Stimulated activated CD4-positive, alpha-beta T cell treated with anti-CD3 and anti-CD28 coated beads, Interleukin-12 subunit alpha, Interleukin-12 subunit beta, amount 100 ng/mL, for 24 hours (primary cell): ENCODE results near the gene SMC1B.
"Not testable (repeated sequence)": the region's sequence is repeated elsewhere in the genome, so short reads cannot be mapped to it uniquely, and the experiment has no call there.

Source experiments
- DNase-seq, 2 experiments: peaks; one replicate each; pipeline ENCODE4 v3.0.0-alpha.2; 2020; ENCODE audit warnings: low read depth in 2 of 2

Gene SMC1B

DNA sequence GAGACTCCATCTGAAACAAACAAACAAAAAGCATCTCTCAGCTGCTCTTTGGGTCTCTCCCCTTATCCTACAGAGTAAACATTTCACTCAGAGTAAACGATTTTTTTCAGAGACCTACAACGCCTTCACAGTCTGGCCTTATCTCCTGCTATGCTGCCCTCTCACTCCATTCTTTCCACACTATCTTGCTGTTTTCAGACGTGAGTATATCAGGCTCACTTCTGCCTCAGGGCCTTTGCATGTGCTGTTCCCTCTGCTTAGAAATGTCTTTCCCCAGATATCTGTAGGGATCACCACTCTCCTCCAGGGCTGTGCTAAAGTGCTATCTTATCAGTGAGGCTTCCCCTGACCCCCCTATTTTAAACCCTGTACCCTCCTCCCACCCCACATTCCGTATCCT is 6.6 kb upstream of the SMC1B start:
- DNase-seq, result no peak

- DNase-seq, result no peak
Observed at GRCh38 chr22:45418770-45419138, 5.4 kb upstream of the SMC1B start.

GRCh38 chr22:45418056-45418769 is 4.8 kb upstream of the SMC1B start:
- DNase-seq, result no peak

GRCh38 chr22:45413013-45413367 is 409 bp downstream of the SMC1B start:
- DNase-seq, result no peak

GRCh38 chr22:45407793-45408192 is 5.6 kb downstream of the SMC1B start:
- no peak for DNase-seq

DNA sequence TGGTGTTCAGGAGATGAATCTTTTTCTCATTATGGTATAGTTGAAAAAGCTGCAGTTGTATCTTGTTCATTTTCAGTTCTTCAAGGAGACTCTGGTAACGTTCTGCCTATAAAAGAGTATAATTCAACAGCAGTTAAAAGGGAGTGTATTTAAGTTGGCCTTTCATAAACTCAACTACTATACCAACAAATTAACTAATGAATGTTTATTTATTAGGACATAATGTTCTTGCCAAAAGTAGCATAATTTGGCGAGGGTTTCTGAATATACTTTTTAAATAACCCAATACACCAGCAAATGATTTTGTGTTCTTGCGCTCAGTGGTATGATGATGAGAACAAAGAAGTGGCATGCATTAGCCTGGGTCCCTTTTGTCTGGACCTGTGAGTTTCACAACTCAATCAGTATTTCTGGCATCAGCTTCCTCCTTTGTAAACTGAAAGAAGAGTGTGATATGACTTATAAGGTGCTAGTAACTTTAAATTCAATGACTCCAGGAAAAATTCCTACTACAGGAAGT is 10.9 kb downstream of the SMC1B start:
- DNase-seq, result no peak

DNA sequence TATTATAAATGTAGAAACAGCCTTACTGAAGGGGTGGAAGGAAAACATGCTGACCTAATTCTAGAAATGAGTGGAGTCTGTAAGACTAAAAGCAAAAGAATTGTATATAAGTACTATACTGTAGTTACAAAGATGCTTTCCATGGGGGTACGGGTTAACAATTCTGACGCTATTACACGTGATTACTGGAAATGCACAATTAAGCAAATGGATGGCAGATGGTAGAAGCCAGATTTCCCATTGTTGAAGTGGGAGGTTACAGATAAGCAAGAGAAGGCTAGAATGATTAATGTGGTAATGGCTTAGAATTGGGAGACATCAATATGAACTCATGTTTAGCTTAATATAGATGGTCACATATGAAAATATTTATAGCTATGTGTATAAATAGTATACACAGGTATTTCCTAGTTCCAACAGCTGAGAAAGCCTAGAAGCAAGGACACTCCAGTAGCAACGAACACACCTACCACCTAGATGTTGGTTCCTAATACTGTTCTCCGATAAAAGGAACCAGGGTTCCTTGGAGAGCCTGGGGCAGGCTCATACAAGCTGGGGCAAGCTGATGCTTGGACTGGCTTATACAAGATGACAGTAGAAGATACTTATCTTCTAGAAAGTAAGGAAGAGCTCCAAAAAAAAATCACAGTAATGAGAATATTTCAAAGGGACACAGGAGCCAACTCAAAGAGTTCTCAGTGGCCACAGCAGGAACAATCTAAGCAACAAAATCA is 13.5 kb downstream of the SMC1B start:
- DNase-seq, result no peak

- DNase-seq, result no peak
Observed at GRCh38 chr22:45398214-45398613, 15.2 kb downstream of the SMC1B start.

- no peak for DNase-seq
Observed at GRCh38 chr22:45397806-45398205, 15.6 kb downstream of the SMC1B start.

DNA sequence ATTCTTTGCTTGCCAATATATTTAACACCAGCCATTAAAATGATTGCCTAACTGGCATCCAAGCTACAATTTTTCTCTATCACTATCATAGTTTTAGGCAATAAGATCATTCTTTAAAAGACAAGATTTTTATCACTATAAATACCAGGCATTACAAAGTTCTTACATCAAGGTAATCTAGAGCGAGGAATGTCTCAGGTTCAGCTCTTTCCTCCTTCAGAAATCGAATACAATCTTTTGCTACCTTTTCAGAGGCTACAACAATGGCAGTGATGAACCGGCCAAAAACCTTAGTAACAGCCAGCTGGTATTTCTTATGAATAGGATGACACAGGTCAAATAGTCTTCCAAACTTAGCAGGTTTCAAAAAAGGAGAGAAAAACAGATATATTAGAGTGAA is 23.9 kb downstream of the SMC1B start:
- DNase-seq, result no peak

GRCh38 chr22:45381348-45381747 is 32.1 kb downstream of the SMC1B start:
- no peak for DNase-seq

DNA sequence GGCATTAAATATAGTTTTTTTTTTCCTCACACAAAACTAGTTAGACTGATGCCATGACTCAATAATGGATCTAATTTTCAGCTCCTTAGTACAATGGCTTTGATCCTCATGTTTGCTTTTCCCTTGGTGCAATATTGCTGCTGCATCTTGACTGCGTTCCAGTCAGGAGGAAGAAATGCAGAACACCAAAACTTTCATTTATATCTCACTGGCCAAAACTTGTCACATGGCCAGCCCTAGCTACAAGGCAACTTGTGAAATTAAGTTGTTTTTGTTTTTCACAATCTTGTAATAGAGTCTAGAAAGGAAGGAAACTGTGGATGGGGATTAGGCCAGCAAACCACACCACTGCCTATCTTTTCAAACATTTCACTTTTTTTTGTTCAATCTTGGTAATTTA is 36.7 kb downstream of the SMC1B start:
- DNase-seq, result no peak

DNA sequence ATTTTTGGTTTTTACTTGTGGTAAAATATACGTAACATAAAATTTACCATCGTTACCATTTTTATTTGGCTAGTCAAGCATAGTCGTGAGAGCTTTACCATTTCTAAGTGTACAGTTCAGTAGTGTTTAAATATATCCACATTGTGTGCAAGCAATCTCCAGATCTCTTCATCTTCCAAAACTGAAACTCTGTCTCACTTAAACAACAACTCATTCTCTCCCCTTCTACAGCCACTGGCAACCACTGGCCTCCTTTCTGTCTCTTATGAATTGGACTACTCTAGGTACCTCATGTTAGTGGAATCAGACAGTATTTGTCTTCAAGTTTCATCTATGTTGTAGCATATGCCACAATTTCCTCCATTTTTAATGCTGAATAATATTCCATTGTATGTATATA is 37.4 kb downstream of the SMC1B start:
- DNase-seq, result no peak

GRCh38 chr22:45373592-45373991 is 39.8 kb downstream of the SMC1B start:
- DNase-seq, result not testable (repeated sequence)

DNA sequence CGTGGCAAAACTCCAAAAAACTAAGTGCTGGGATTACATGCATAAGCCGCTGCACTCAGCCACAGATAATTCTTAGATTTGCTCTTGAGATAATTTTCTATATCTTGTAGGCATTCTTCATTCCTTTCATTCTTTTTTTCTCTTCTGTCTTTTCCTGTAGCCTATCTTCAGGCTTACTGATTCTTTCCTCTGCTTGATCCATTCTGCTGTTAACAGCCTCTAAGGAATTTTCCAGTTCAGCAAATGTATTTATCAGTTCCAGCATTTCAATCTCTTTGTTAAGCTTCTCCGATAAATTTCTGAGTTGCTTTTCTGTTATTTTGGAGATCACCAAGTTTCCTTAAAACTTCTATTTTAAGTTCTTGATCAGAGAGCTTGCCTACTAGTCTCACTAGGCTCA is 46.7 kb downstream of the SMC1B start:
- no peak for DNase-seq

DNA sequence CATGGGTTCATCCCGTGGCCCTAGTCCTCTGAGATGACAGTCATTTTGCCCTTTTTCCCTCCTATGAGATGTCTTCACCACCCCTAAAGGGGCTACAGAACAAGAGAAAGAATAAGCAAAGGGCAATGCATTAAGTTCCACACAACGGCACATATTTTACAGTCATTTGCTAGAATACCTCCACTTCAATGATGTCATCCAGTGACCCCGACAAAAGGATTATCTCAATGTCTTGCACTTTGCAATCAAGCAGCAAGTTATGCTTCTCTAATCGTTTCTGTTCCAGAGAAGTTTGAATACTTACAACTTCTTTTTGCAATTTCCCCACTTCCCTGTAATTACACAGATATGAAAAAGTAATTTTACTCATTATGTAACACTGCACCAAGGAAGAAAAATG is 53.8 kb downstream of the SMC1B start:
- no peak for DNase-seq

DNA sequence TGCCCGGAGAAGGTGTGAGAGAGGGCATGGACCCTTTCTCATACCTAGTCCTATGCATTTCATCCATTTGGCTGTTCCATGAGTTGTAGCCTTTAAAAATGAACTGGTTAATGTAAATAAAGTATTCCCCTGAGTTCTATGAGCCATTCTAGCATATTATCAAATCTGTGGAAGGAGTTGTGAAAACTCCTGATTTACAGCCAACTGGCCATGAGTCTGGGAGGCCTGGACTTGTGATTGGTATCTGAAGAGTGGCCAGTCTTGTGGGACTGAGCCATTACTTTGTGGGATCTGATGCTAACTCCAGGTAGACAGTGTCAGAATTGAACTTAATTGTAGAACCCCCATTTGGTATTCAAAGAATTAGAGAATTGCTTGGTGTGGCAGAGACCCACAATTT is 55.3 kb downstream of the SMC1B start:
- no peak for DNase-seq

- no peak for DNase-seq
Observed at GRCh38 chr22:45357490-45357889, 55.9 kb downstream of the SMC1B start.

GRCh38 chr22:45353786-45354185 is 59.6 kb downstream of the SMC1B start:
- DNase-seq, result no peak

- not testable (repeated sequence) for DNase-seq
Observed at GRCh38 chr22:45352757-45353156, 60.6 kb downstream of the SMC1B start.

DNA sequence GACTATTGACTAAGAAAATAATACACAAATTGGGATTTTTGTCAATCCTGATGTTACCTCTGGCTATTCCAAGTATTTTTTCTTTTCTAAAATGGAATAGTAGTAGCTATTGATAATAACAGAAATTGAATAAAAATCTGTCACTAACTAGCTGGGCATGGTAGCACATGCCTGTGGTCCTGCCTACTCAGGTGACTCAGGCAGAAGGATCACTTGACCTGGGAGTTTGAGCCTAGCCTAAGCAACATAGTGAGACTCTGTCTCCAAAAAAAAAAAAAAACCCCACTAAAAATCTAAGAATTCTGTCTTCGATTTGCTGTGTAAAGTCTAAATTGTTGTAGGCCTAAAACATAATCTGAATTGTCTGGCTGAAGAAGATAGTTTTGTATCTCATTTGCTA is 61.4 kb downstream of the SMC1B start:
- no peak for DNase-seq

DNA sequence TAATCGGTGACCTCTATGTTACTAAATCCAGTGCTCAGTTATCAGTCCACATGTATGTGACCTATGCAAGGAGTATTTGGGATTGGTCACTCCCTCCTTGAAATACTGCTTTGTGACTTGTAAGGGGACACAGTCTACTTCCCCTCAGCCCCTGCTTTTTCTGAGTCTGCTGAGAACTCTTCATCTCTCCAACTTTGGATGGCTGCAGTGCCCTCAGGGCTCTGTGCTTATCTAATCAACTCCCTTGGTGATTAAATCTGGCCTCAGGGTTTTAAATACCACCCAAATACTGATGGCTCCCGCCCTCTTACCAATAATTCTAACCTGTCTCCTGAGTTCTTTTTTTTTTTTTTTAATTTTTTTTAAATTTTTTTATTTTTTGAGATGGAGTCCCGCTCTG is 63.5 kb downstream of the SMC1B start:
- no peak for DNase-seq

- no peak for DNase-seq
Observed at GRCh38 chr22:45344334-45344733, 69.1 kb downstream of the SMC1B start.

- no peak for DNase-seq
Observed at GRCh38 chr22:45343143-45343542, 70.3 kb downstream of the SMC1B start.
